GM13976 (cell line): ENCODE results near the gene LYZ.

Experiments
- DNase-seq: peaks from one replicate; pipeline ENCODE4 v3.0.0; 2012; ENCODE audit warnings: low spot score
- in situ Hi-C: fragments of 300-500 bp; cut with MboI; formaldehyde crosslinking; loops from one replicate; pipeline ENCODE4 v1.12.0; 2022; ENCODE audit warnings: low sequenced_read_pairs, mixed read lengths, inconsistent platforms; ENCODE audit not compliant: unreplicated experiment
- TF ChIP-seq, protein P1 (sequence below): IDR thresholded peaks from 2 replicates; pipeline ENCODE4 v1.5.1; 2012; ENCODE audit warnings: borderline replicate concordance, mild to moderate bottlenecking; ENCODE audit not compliant: insufficient read depth; ENCODE audit errors: extremely low read depth, missing control alignments, control extremely low read depth

The LYZ gene

DNA sequence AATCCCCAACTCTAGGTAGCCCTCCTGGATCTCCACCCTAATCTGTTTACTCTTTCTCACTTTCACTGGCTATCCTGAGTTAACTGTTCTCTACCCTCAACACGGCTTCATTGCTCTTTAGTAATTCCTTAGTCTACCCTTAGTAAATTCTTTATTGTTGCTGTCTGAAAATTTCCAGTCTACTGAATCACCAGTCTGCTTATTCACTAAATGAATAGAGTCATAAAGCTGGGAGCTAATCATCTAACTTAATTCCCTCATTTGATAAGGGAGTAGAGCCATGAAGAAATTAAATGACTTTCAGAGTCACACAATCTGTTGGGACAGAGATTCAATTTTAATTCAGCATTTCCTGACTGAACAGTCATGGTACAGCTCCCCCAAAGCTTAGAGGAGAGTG is 47.9 kb downstream of the LYZ start:
- TF ChIP-seq, protein P1, sequence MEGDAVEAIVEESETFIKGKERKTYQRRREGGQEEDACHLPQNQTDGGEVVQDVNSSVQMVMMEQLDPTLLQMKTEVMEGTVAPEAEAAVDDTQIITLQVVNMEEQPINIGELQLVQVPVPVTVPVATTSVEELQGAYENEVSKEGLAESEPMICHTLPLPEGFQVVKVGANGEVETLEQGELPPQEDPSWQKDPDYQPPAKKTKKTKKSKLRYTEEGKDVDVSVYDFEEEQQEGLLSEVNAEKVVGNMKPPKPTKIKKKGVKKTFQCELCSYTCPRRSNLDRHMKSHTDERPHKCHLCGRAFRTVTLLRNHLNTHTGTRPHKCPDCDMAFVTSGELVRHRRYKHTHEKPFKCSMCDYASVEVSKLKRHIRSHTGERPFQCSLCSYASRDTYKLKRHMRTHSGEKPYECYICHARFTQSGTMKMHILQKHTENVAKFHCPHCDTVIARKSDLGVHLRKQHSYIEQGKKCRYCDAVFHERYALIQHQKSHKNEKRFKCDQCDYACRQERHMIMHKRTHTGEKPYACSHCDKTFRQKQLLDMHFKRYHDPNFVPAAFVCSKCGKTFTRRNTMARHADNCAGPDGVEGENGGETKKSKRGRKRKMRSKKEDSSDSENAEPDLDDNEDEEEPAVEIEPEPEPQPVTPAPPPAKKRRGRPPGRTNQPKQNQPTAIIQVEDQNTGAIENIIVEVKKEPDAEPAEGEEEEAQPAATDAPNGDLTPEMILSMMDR, result no peak
- in situ Hi-C loops, result loop anchor here (25.0 kb wide), 1 partner anchor 166 kb away; no protein-coding TSS in a partner anchor
- DNase-seq, result no peak

DNA sequence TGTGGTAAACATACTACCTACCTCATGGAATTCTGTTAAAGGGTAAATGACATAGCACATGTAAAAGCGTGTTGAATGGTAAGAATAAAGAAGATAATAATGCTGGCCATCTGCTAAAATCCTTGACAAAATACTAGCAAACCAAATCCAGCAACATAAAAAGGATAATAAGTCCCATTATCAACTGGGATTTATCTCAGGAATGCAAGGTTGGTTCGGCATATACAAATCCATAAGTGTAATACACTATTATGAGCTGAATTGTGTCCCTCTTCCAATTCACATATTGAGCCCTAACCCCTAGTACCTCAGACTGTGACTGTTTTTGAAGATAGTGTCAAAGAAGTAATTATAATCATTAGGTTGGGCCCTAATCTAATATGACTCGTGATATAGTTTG is 48.8 kb downstream of the LYZ start:
- in situ Hi-C loops, result loop anchor here (25.0 kb wide), 1 partner anchor 165 kb away; no protein-coding TSS in a partner anchor
- TF ChIP-seq, protein P1, result no peak
- DNase-seq, result no peak

DNA sequence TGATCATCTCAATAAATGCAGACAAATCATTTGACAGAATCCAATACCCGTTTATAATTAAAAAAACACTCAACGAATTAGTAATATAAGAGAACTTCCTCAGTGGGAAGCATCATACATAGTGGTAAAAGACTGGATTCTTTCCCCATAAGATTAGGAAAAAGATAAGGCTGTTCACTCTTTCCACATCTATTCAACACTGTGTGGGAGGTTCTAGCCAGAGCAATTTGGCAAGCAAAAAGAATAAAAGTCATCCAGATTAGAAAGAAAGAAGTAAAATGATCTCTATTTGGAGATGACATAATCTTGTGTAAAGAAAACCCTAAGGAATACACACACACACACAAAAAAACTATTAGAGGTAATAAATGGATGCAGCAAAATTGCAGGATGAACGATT is 49.8 kb downstream of the LYZ start:
- in situ Hi-C loops, result loop anchor here (25.0 kb wide), 1 partner anchor 164 kb away; no protein-coding TSS in a partner anchor
- no peak for DNase-seq

DNA sequence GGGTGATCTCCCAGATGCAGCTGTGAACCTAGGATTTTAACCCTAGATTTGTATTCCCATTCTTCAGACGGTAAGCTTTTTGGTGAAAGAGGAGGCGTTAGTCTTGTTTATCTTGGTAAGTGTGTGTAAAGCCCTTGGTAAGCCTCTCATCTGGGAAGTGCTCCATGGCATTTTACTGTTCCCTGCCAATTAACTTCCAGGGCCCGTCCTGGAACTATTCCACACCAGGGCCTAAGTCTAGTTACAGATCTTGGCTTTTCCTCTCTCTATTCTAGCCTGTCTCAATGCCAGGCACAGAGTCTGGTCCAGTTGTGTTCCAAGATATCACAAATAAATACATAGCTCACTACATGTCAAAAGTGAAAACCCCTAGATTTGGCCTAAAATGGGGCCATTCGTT is 53.8 kb downstream of the LYZ start:
- TF ChIP-seq, protein P1, result no peak
- in situ Hi-C loops, result no loop called here

More for the DNA sequence above, 49.8 kb downstream of the LYZ start:
- TF ChIP-seq, protein P1, result no peak

More for the DNA sequence above, 53.8 kb downstream of the LYZ start:
- no peak for DNase-seq
